NT2/D1 (cell line): Measurements from ENCODE around the gene CSPG5.

ENCODE experiments used
- DNase-seq: peaks from one replicate; pipeline ENCODE4 v3.0.0-alpha.2; 2011; ENCODE audit warnings: low read depth, low spot score
- H3K27me3 ChIP-seq: 2 replicates; pipeline ENCODE4 v1.6.0; 2011; ENCODE audit warnings: mild to moderate bottlenecking; ENCODE audit not compliant: insufficient read length, insufficient read depth
- H3K36me3 ChIP-seq: 2 replicates; pipeline ENCODE4 v1.6.1; 2011; ENCODE audit warnings: mild to moderate bottlenecking, low read length, mixed read lengths; ENCODE audit not compliant: insufficient read depth, insufficient read length
- H3K4me1 ChIP-seq: 2 replicates; pipeline ENCODE4 v1.5.1; 2011; ENCODE audit not compliant: insufficient read depth, insufficient read length
- H3K4me3 ChIP-seq: 2 replicates; pipeline ENCODE4 v1.5.1; 2011; ENCODE audit warnings: low read depth; ENCODE audit not compliant: insufficient read length
- H3K9ac ChIP-seq: 2 replicates; pipeline ENCODE4 v1.6.0; 2011; ENCODE audit warnings: low read depth; ENCODE audit not compliant: insufficient read length
- H3K9me3 ChIP-seq: 2 replicates; pipeline ENCODE4 v1.5.1; 2011; ENCODE audit warnings: mild to moderate bottlenecking, low read length; ENCODE audit not compliant: insufficient read depth
- SUZ12 ChIP-seq: IDR thresholded peaks from 2 replicates; pipeline ENCODE4 v1.6.1; 2011; ENCODE audit not compliant: insufficient read length, insufficient read depth; ENCODE audit errors: extremely low read depth
- YY1 ChIP-seq: IDR thresholded peaks from 2 replicates; pipeline ENCODE4 v1.6.1; 2011; ENCODE audit not compliant: insufficient read length, insufficient read depth
- ZNF274 ChIP-seq: IDR thresholded peaks from 2 replicates; pipeline ENCODE4 v1.6.1; 2011; ENCODE audit warnings: mild to moderate bottlenecking, low read depth, low read length

The CSPG5 gene

GRCh38 chr3:47603332-47603731 is 24.7 kb upstream of the CSPG5 start:
- H3K9ac ChIP-seq, result no peak overlapping the region
- no peak for DNase-seq

GRCh38 chr3:47601281-47601680 is 22.6 kb upstream of the CSPG5 start:
- Histone ChIP-seq H3K4me3 (no peak overlapping the region), H3K9me3 (no peaks in the 10 kb centered on the region), H3K36me3 (peaks cover 65% of the 10 kb centered on the region), H3K27me3 (no peaks in the 10 kb centered on the region), H3K9ac (no peak overlapping the region), H3K4me1 (peaks cover 2% of the 10 kb centered on the region)
- TF ChIP-seq ZNF274, result no peak
- no peak for TF ChIP-seq SUZ12
- no peak for TF ChIP-seq YY1
- DNase-seq, result no peak

More at GRCh38 chr3:47603332-47603731, 24.7 kb upstream of the CSPG5 start:
- TF ChIP-seq YY1, result no peak
- TF ChIP-seq SUZ12, result no peak
- TF ChIP-seq ZNF274, result no peak
- Histone ChIP-seq H3K9me3 (no peaks in the 10 kb centered on the region), H3K27me3 (no peaks in the 10 kb centered on the region), H3K36me3 (peaks cover 72% of the 10 kb centered on the region), H3K4me1 (peaks cover 2% of the 10 kb centered on the region), H3K4me3 (no peak overlapping the region)

- Histone ChIP-seq H3K27me3 (no peaks in the 10 kb centered on the region), H3K9me3 (no peaks in the 10 kb centered on the region), H3K4me1 (no peaks in the 10 kb centered on the region), H3K9ac (no peak overlapping the region), H3K4me3 (no peak overlapping the region), H3K36me3 (peaks cover 45% of the 10 kb centered on the region)
- DNase-seq, result no peak
- no peak for TF ChIP-seq ZNF274
Measured at GRCh38 chr3:47594792-47595191, 16.1 kb upstream of the CSPG5 start.

- H3K36me3 ChIP-seq, result peaks cover 51% of the 10 kb centered on the region
- H3K27me3 ChIP-seq, result no peaks in the 10 kb centered on the region
- TF ChIP-seq SUZ12, result no peak
- TF ChIP-seq ZNF274, result no peak
- TF ChIP-seq YY1, result no peak
Measured at GRCh38 chr3:47592066-47592795, 13.6 kb upstream of the CSPG5 start.

GRCh38 chr3:47590216-47590615 is 11.6 kb upstream of the CSPG5 start:
- Histone ChIP-seq H3K27me3 (no peaks in the 10 kb centered on the region), H3K4me1 (peaks cover 3% of the 10 kb centered on the region), H3K4me3 (no peak overlapping the region), H3K36me3 (peaks cover 59% of the 10 kb centered on the region), H3K9me3 (no peaks in the 10 kb centered on the region), H3K9ac (no peak overlapping the region)
- no peak for DNase-seq
- TF ChIP-seq ZNF274, result no peak
- no peak for TF ChIP-seq SUZ12

More at GRCh38 chr3:47592066-47592795, 13.6 kb upstream of the CSPG5 start:
- no peak for DNase-seq
- no peak overlapping the region for H3K9ac ChIP-seq
- H3K4me3 ChIP-seq, result no peak overlapping the region
- H3K4me1 ChIP-seq, result peaks cover 3% of the 10 kb centered on the region
- H3K9me3 ChIP-seq, result no peaks in the 10 kb centered on the region

GRCh38 chr3:47588587-47588986 is 9.9 kb upstream of the CSPG5 start:
- H3K27me3 ChIP-seq, result no peaks in the 10 kb centered on the region
- peaks cover 3% of the 10 kb centered on the region for H3K4me1 ChIP-seq
- H3K4me3 ChIP-seq, result no peak overlapping the region
- H3K9ac ChIP-seq, result no peak overlapping the region
- no peaks in the 10 kb centered on the region for H3K9me3 ChIP-seq
- peaks cover 59% of the 10 kb centered on the region for H3K36me3 ChIP-seq
- TF ChIP-seq YY1 (no peak), ZNF274 (no peak), SUZ12 (no peak)
- no peak for DNase-seq

GRCh38 chr3:47588053-47588452 is 9.4 kb upstream of the CSPG5 start:
- DNase-seq, result no peak
- no peak overlapping the region for H3K4me3 ChIP-seq
- H3K9ac ChIP-seq, result no peak overlapping the region
- peaks cover 5% of the 10 kb centered on the region for H3K4me1 ChIP-seq
- TF ChIP-seq ZNF274 (no peak), YY1 (no peak), SUZ12 (no peak)
- H3K27me3 ChIP-seq, result no peaks in the 10 kb centered on the region
- H3K9me3 ChIP-seq, result no peaks in the 10 kb centered on the region
- peaks cover 57% of the 10 kb centered on the region for H3K36me3 ChIP-seq
